Kidney (tissue), 14 donors: Measurements from ENCODE around the gene ALG10. TPM values are rescaled to one million over a fixed set of nuclear protein-coding genes. Genes with fewer than 3 reads are reported as not detected.
"Not testable (repeated sequence)": the region's sequence is repeated elsewhere in the genome, so short reads cannot be mapped to it uniquely, and the experiment has no call there.

Source experiments
- DNase-seq, 5 donors: peaks; one replicate each; pipeline ENCODE4 v3.0.0-alpha.2; 2013 to 2020
- FAIRE-seq: peaks from 2 replicates; lab custom pipeline; 2012; peaks lifted over from hg19 to GRCh38; lab: Jason Lieb, UNC
- H3K27ac ChIP-seq, 2 donors: one replicate each; pipeline ENCODE4 v1.7.0; 2013; ENCODE audit warnings: low read depth in 2 of 2, low read length in 2 of 2, inconsistent platforms in 1 of 2
- H3K27me3 ChIP-seq: one replicate; pipeline ENCODE4 v1.7.1; 2013; ENCODE audit warnings: low read length, inconsistent platforms; ENCODE audit not compliant: control insufficient read depth, insufficient read depth
- H3K36me3 ChIP-seq, 3 donors: one replicate each; pipeline versions ENCODE4 v1.7.0 to v1.7.1; 2013; ENCODE audit warnings: low read length in 3 of 3, control low read depth in 1 of 3, inconsistent platforms in 1 of 3; ENCODE audit not compliant: insufficient read depth in 3 of 3, control insufficient read depth in 2 of 3
- H3K4me1 ChIP-seq, 3 donors: one replicate each; pipeline versions ENCODE4 v1.7.0 to v1.7.1; 2013; ENCODE audit warnings: low read length in 3 of 3, inconsistent platforms in 1 of 3, low read depth in 1 of 3; ENCODE audit not compliant: control insufficient read depth in 2 of 3, insufficient read depth in 2 of 3
- H3K4me3 ChIP-seq, 3 donors: one replicate each; pipeline versions ENCODE4 v1.7.0 to v1.8.1; 2013; ENCODE audit warnings: low read length in 3 of 3, control low read depth in 1 of 3, inconsistent platforms in 1 of 3
- H3K9ac ChIP-seq, 3 donors: one replicate each; pipeline versions ENCODE4 v1.7.0 to v1.7.1; 2013; ENCODE audit warnings: low read length in 3 of 3, control low read depth in 1 of 3, inconsistent platforms in 1 of 3
- H3K9me3 ChIP-seq, 3 donors: one replicate each; pipeline versions ENCODE4 v1.7.0 to v1.7.1; 2013; ENCODE audit warnings: low read length in 3 of 3, control low read depth in 1 of 3, inconsistent platforms in 1 of 3; ENCODE audit not compliant: control insufficient read depth in 2 of 3, insufficient read depth in 1 of 3
- intact Hi-C: fragments of 100-400 bp; cut with DNase I; formaldehyde crosslinking; loops from one replicate; pipeline ENCODE4 v1.11.1; 2022
- polyA plus RNA-seq: library from polyadenylated mRNA; stranded (reverse); fragments of 350-450 nt; fragmentation: Illumina TruSeq; extraction: RNeasy Lipid Tissue Mini Kit (QIAGEN cat#74804); gene quantifications from one replicate; pipeline ENCODE4 v1.2.3, GENCODE V29; 2014; ENCODE audit warnings: low read depth, low replicate concordance; ENCODE audit not compliant: insufficient read depth
- total RNA-seq: library from RNA; stranded (reverse); fragmentation: NEBNext Ultra II Directional; extraction: Animal tissue kit (Norgen Biotek cat#: 25700); gene quantifications from one replicate; pipeline ENCODE4 v1.2.1, GENCODE V29; 2021
- TF ChIP-seq, protein P1 (sequence below): IDR thresholded peaks from 3 replicates; pipeline ENCODE4 v1.5.1; 2012; ENCODE audit warnings: mild to moderate bottlenecking, moderate library complexity, borderline replicate concordance; ENCODE audit not compliant: insufficient read depth; ENCODE audit errors: extremely low read depth
- donor health status: control.
- donor health status: control.
- donor health status: control.
- donor health status: control.
- donor health status: control.
- donor health status: DM: yes; HTN: yes; CAD: no.
- donor health status: Normal renal cell carcinoma (clear cell type).

The ALG10 gene
- total and polyA plus RNA-seq, 2 donors from 2014 or later: 0.88 to 10.7 TPM

DNA sequence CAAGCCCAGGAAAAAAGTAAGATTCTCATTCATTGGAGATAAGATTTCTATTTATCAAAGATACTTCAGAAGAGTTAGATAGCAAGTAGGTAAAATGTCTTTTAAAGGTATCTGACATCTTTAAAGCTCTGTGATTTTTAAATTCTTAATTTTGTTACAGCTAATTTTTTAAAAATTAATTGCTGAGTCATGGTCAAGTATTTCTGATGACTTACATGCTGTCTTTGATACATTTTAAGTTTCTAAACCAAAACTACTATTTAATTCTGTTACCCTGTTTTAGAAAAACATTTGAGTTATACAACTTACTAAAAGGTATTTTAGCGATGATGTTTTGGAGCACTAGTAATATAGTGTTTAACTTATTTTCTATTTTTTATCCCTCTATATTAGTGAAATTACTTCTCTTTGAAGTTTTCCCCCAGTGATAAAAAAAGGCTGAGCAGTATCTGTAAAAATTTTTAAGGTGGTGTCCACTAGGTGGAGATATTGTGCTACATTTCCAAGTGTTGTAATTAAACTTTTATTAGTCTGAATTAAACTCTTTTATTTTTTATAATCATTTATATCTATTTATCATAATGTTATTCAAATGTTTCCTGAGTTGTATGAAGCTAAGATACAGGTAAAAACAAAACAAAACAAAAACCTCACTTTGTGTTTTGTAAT, 11.5 kb downstream of the ALG10 start:
- DNase-seq (peak in 2 of 5 donors; percentile 12 to 22), FAIRE-seq (peak; percentile 98)
- Histone ChIP-seq H3K9me3 (no peaks in the 10 kb centered on the region), H3K4me1 (no peaks in the 10 kb centered on the region), H3K27ac (no peak overlapping the region), H3K9ac (no peak overlapping the region), H3K27me3 (no peaks in the 10 kb centered on the region), H3K4me3 (no peak overlapping the region), H3K36me3 (no peaks in the 10 kb centered on the region)
- intact Hi-C loops: no loop called here
- TF ChIP-seq, protein P1, sequence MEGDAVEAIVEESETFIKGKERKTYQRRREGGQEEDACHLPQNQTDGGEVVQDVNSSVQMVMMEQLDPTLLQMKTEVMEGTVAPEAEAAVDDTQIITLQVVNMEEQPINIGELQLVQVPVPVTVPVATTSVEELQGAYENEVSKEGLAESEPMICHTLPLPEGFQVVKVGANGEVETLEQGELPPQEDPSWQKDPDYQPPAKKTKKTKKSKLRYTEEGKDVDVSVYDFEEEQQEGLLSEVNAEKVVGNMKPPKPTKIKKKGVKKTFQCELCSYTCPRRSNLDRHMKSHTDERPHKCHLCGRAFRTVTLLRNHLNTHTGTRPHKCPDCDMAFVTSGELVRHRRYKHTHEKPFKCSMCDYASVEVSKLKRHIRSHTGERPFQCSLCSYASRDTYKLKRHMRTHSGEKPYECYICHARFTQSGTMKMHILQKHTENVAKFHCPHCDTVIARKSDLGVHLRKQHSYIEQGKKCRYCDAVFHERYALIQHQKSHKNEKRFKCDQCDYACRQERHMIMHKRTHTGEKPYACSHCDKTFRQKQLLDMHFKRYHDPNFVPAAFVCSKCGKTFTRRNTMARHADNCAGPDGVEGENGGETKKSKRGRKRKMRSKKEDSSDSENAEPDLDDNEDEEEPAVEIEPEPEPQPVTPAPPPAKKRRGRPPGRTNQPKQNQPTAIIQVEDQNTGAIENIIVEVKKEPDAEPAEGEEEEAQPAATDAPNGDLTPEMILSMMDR: peak; percentile 9

DNA sequence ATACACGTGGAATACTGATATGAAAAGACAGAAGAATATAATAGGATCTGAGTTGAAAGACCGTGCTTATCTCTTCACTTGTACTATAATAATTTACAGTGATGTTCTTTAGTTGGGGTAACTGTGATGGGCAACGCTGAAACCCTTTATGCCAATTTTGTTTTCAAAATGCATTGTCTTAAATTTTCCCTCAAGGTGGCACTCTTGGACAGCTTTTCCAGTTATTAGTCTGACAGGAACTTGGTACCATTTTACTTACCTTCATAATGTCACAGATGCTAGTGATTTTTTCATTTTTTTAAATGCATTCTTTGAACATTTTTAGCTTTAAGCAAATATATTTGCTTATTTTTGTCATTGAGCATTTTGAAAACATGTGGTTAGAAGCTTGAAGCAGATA, 16.1 kb downstream of the ALG10 start:
- H3K27ac ChIP-seq, H3K4me3 ChIP-seq, H3K9me3 ChIP-seq, H3K4me1 ChIP-seq, intact Hi-C loops, FAIRE-seq, H3K36me3 ChIP-seq, H3K27me3 ChIP-seq, H3K9ac ChIP-seq: not testable (repeated sequence)
- peak in 1 of 5 donors; percentile 4 for DNase-seq

DNA sequence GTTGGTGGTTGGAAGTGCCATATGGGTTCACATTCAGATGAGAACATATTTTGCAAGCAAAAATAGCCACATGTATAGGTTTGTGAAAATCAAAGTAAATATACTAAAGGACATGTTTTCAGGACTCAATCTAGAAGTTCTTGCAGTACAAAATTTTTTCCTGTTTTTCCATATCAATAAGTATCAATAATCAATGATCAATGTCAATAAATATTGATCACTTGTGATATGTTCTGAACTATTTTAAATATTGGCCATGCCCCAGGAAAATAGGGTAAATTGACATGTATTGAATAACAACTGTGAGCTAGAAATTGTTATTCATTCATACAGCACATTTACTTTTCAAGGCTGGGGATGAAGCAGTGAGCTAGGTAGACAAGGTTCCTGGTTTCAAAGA, 24.3 kb downstream of the ALG10 start:
- Histone ChIP-seq H3K9ac (no peak overlapping the region), H3K4me3 (no peak overlapping the region), H3K4me1 (no peaks in the 10 kb centered on the region), H3K27me3 (no peaks in the 10 kb centered on the region), H3K27ac (no peak overlapping the region), H3K36me3 (no peaks in the 10 kb centered on the region), H3K9me3 (peaks cover 0 to 2% (median 0%) of the 10 kb centered on the region in 3 donors)
- no peak for FAIRE-seq
- TF ChIP-seq, protein P1: no peak
- DNase-seq: no peak
- intact Hi-C loops: no loop called here

DNA sequence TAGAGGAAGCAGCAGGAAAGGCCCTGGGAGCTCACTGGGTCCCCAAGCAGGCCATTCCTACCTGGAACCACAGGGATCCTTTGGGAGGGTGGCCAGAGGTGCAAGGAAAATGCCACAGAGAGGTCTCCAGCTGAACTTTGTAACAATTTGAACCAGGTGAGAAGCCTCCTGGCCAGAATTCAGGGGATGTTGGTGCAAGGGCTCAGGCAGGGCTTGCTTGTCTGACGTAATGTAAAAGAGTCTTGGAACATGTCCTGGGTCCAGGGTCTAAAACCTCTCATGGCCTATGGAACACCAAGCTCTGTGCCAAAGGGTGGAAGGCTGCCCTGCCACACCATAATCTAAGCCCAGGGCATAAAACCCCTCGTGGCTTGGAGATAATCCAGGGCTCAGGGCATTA, 25.6 kb downstream of the ALG10 start:
- H3K27ac ChIP-seq, H3K9me3 ChIP-seq, H3K36me3 ChIP-seq, DNase-seq, intact Hi-C loops, H3K9ac ChIP-seq, H3K4me3 ChIP-seq, FAIRE-seq, H3K4me1 ChIP-seq, H3K27me3 ChIP-seq: not testable (repeated sequence)
